DOHH2 (cell line): ENCODE measurements around the gene KLRG1.

Experiments used
- H3F3A ChIP-seq: fragments of 200-600 bp; sonication (generic), shearing (Covaris generic); 2 replicates; pipeline ENCODE4 v1.6.0; 2016; ENCODE audit warnings: antibody characterized with exemption, mild to moderate bottlenecking; ENCODE audit not compliant: control insufficient read depth, insufficient read depth
- H3K27ac ChIP-seq: fragments of 200-600 bp; sonication (generic); 2 replicates; pipeline ENCODE4 v1.5.1; 2014; ENCODE audit warnings: low read depth, mild to moderate bottlenecking, low read length, moderate library complexity
- H3K27me3 ChIP-seq: fragments of 200-600 bp; sonication (generic); 2 replicates; pipeline ENCODE4 v1.6.1; 2014; ENCODE audit warnings: mild to moderate bottlenecking, low read length, mixed read lengths; ENCODE audit not compliant: control insufficient read depth
- H3K36me3 ChIP-seq: fragments of 200-600 bp; sonication (generic); 2 replicates; pipeline ENCODE4 v1.6.1; 2014; ENCODE audit warnings: mild to moderate bottlenecking, low read length, moderate library complexity, mixed read lengths; ENCODE audit not compliant: control insufficient read depth
- H3K4me1 ChIP-seq: fragments of 200-600 bp; sonication (generic); 2 replicates; pipeline ENCODE4 v1.6.1; 2014; ENCODE audit warnings: mild to moderate bottlenecking, low read length, mixed read lengths; ENCODE audit not compliant: control insufficient read depth
- H3K4me2 ChIP-seq: fragments of 200-600 bp; sonication (generic); 2 replicates; pipeline ENCODE4 v1.6.0; 2014; ENCODE audit warnings: mild to moderate bottlenecking, low read length, moderate library complexity
- H3K4me3 ChIP-seq: fragments of 200-600 bp; sonication (generic); 2 replicates; pipeline ENCODE4 v1.5.1; 2014; ENCODE audit warnings: mild to moderate bottlenecking, low read length, mixed read lengths
- H3K79me2 ChIP-seq: fragments of 200-600 bp; sonication (generic); 2 replicates; pipeline ENCODE4 v1.6.1; 2014; ENCODE audit warnings: mild to moderate bottlenecking, low read length, mixed read lengths; ENCODE audit not compliant: control insufficient read depth
- H3K9me2 ChIP-seq: fragments of 200-600 bp; sonication (generic); replicated peaks from 2 replicates; pipeline ENCODE4 v1.6.1; 2014; ENCODE audit warnings: mild to moderate bottlenecking, low read length, mixed read lengths; ENCODE audit not compliant: control insufficient read depth
- H3K9me3 ChIP-seq: fragments of 200-600 bp; sonication (generic); 2 replicates; pipeline ENCODE4 v1.6.1; 2014; ENCODE audit warnings: antibody characterized with exemption, low read length, mixed read lengths; ENCODE audit not compliant: control insufficient read depth, insufficient read depth
- H4K20me1 ChIP-seq: fragments of 200-600 bp; sonication (generic); 2 replicates; pipeline ENCODE4 v1.6.0; 2014; ENCODE audit warnings: low read depth, mild to moderate bottlenecking, antibody characterized with exemption, low read length, moderate library complexity; ENCODE audit not compliant: control insufficient read depth, insufficient read depth
- EZH2phosphoT487 ChIP-seq: fragments of 200-600 bp; sonication (generic); IDR thresholded peaks from 2 replicates; pipeline ENCODE4 v1.6.1; 2017; ENCODE audit warnings: borderline replicate concordance, mild to moderate bottlenecking, antibody characterized with exemption, low read length, moderate library complexity, mixed read lengths
- TF ChIP-seq, protein P1 (sequence below): fragments of 200-600 bp; sonication (generic); IDR thresholded peaks from one replicate; pipeline ENCODE4 v1.5.1; 2014; ENCODE audit warnings: antibody characterized with exemption, mild to moderate bottlenecking, low read depth, low read length; ENCODE audit not compliant: poor library complexity, severe bottlenecking

The KLRG1 gene

GRCh38 chr12:9001233-9001632, 11.9 kb downstream of the KLRG1 start:
- no peak overlapping the region for H3K4me3 ChIP-seq
- no peaks in the 10 kb centered on the region for H3K9me3 ChIP-seq
- no peak overlapping the region for H3K27ac ChIP-seq
- no peaks in the 10 kb centered on the region for H3K36me3 ChIP-seq
- TF ChIP-seq, protein P1, sequence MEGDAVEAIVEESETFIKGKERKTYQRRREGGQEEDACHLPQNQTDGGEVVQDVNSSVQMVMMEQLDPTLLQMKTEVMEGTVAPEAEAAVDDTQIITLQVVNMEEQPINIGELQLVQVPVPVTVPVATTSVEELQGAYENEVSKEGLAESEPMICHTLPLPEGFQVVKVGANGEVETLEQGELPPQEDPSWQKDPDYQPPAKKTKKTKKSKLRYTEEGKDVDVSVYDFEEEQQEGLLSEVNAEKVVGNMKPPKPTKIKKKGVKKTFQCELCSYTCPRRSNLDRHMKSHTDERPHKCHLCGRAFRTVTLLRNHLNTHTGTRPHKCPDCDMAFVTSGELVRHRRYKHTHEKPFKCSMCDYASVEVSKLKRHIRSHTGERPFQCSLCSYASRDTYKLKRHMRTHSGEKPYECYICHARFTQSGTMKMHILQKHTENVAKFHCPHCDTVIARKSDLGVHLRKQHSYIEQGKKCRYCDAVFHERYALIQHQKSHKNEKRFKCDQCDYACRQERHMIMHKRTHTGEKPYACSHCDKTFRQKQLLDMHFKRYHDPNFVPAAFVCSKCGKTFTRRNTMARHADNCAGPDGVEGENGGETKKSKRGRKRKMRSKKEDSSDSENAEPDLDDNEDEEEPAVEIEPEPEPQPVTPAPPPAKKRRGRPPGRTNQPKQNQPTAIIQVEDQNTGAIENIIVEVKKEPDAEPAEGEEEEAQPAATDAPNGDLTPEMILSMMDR = no peak
- no peak for TF ChIP-seq EZH2phosphoT487
- H4K20me1 ChIP-seq = no peaks in the 10 kb centered on the region
- H3K27me3 ChIP-seq = no peaks in the 10 kb centered on the region
- H3K4me1 ChIP-seq = no peaks in the 10 kb centered on the region
- H3K9me2 ChIP-seq = no peaks in the 10 kb centered on the region
- no peaks in the 10 kb centered on the region for H3K79me2 ChIP-seq
- H3K4me2 ChIP-seq = no peak overlapping the region
- no peaks in the 10 kb centered on the region for H3F3A ChIP-seq

DNA sequence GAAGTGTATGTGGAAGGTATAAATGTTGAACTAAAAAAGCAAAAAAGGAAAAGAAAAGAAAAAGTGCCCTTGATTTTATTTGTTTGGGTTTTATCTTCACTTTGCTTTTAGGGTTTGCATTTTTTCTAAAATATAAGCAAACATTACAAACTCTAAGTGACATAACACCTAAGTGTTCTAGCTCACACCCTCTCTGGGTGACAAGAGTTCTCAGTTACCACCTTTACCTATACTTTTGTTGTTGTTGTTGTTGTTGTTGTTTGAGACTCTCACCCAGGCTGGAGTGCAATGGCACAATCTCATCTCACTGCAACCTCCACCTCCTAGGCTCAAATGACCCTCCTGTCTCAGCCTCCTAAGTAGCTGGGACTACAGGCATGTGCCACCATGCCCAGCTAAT, 13.0 kb downstream of the KLRG1 start:
- H4K20me1 ChIP-seq = no peaks in the 10 kb centered on the region
- TF ChIP-seq EZH2phosphoT487 = no peak
- TF ChIP-seq, protein P1 = no peak
- no peaks in the 10 kb centered on the region for H3K79me2 ChIP-seq
- H3K4me2 ChIP-seq = no peak overlapping the region
- H3K9me3 ChIP-seq = no peaks in the 10 kb centered on the region
- no peak overlapping the region for H3K27ac ChIP-seq
- no peak overlapping the region for H3K4me3 ChIP-seq
- no peaks in the 10 kb centered on the region for H3K9me2 ChIP-seq
- no peaks in the 10 kb centered on the region for H3K27me3 ChIP-seq
- no peaks in the 10 kb centered on the region for H3K4me1 ChIP-seq
- H3K36me3 ChIP-seq = no peaks in the 10 kb centered on the region
- no peaks in the 10 kb centered on the region for H3F3A ChIP-seq

- Histone ChIP-seq H3K4me1 (no peaks in the 10 kb centered on the region), H3K79me2 (no peaks in the 10 kb centered on the region), H4K20me1 (no peaks in the 10 kb centered on the region), H3K36me3 (no peaks in the 10 kb centered on the region), H3K27me3 (no peaks in the 10 kb centered on the region), H3F3A (no peaks in the 10 kb centered on the region), H3K4me3 (no peak overlapping the region), H3K9me3 (peaks cover 3% of the 10 kb centered on the region), H3K27ac (no peak overlapping the region), H3K9me2 (no peaks in the 10 kb centered on the region), H3K4me2 (no peak overlapping the region)
- TF ChIP-seq EZH2phosphoT487 = no peak
- TF ChIP-seq, protein P1 = no peak
These were observed 33.2 kb downstream of the KLRG1 start for GRCh38 chr12:9022592-9022991.

- Histone ChIP-seq H3K36me3 (no peaks in the 10 kb centered on the region), H3K79me2 (no peaks in the 10 kb centered on the region), H3K4me3 (no peak overlapping the region), H3K27ac (no peak overlapping the region), H3K4me2 (no peak overlapping the region), H3F3A (no peaks in the 10 kb centered on the region), H3K27me3 (no peaks in the 10 kb centered on the region), H3K9me3 (no peaks in the 10 kb centered on the region), H3K4me1 (no peaks in the 10 kb centered on the region), H3K9me2 (no peaks in the 10 kb centered on the region), H4K20me1 (no peaks in the 10 kb centered on the region)
- no peak for TF ChIP-seq EZH2phosphoT487
- TF ChIP-seq, protein P1 = no peak
These were observed 35.2 kb downstream of the KLRG1 start for GRCh38 chr12:9024512-9024911.
